WERI-Rb-1 (cell line): ENCODE data around the gene CAMKMT.

Experiments used
- DNase-seq: peaks from one replicate; pipeline ENCODE4 v3.0.0-alpha.2; 2020
- H3K27ac ChIP-seq: fragments of 250-450 bp; sonication (Bioruptor Pico); 2 replicates; pipeline ENCODE4 v1.5.1; 2020; ENCODE audit warnings: mild to moderate bottlenecking, moderate library complexity
- H3K27me3 ChIP-seq: fragments of 250-450 bp; sonication (Bioruptor Pico); 2 replicates; pipeline ENCODE4 v1.5.1; 2021; ENCODE audit warnings: mild to moderate bottlenecking, low read depth, moderate library complexity; ENCODE audit not compliant: insufficient read depth, severe bottlenecking
- H3K36me3 ChIP-seq: fragments of 250-450 bp; sonication (Bioruptor Pico); 2 replicates; pipeline ENCODE4 v1.5.1; 2020; ENCODE audit warnings: mild to moderate bottlenecking, moderate library complexity
- H3K4me3 ChIP-seq: 2 replicates; pipeline ENCODE4 v1.5.1; 2011; ENCODE audit warnings: low read depth, mild to moderate bottlenecking, control low read depth, low read length
- H3K9me3 ChIP-seq: fragments of 250-450 bp; sonication (Bioruptor Pico); 2 replicates; pipeline ENCODE4 v1.5.1; 2021; ENCODE audit warnings: mild to moderate bottlenecking, moderate library complexity; ENCODE audit not compliant: severe bottlenecking
- TF ChIP-seq, protein P1 (sequence below): IDR thresholded peaks from 2 replicates; pipeline ENCODE4 v1.5.1; 2011; ENCODE audit warnings: low read depth, mild to moderate bottlenecking, control low read depth, inconsistent platforms, low read length

Gene CAMKMT

DNA sequence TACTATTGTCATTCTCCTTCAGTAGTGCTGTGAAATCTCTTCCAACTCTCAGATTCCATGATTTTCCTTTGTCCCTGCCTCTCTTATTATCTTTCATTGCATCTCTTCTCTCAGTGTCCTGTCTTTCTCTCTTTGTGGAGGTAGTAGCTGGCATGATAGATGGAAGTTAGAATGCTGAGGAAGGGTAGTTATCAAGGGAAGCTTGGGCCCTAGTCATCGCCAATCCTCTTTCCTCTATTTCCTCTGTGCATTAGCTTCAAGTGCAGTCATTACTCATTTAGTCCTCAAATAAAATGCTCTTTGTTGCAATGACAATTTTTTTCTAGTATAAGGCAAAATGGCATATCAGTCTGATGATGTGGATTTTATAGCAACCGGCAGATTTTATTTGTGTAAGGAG lies 207.7 kb downstream of the CAMKMT start:
- no peak overlapping the region for H3K4me3 ChIP-seq
- TF ChIP-seq, protein P1, sequence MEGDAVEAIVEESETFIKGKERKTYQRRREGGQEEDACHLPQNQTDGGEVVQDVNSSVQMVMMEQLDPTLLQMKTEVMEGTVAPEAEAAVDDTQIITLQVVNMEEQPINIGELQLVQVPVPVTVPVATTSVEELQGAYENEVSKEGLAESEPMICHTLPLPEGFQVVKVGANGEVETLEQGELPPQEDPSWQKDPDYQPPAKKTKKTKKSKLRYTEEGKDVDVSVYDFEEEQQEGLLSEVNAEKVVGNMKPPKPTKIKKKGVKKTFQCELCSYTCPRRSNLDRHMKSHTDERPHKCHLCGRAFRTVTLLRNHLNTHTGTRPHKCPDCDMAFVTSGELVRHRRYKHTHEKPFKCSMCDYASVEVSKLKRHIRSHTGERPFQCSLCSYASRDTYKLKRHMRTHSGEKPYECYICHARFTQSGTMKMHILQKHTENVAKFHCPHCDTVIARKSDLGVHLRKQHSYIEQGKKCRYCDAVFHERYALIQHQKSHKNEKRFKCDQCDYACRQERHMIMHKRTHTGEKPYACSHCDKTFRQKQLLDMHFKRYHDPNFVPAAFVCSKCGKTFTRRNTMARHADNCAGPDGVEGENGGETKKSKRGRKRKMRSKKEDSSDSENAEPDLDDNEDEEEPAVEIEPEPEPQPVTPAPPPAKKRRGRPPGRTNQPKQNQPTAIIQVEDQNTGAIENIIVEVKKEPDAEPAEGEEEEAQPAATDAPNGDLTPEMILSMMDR, result no peak
- H3K27ac ChIP-seq, result no peak overlapping the region
- no peaks in the 10 kb centered on the region for H3K27me3 ChIP-seq
- DNase-seq, result no peak
- no peaks in the 10 kb centered on the region for H3K36me3 ChIP-seq
- H3K9me3 ChIP-seq, result no peaks in the 10 kb centered on the region

DNA sequence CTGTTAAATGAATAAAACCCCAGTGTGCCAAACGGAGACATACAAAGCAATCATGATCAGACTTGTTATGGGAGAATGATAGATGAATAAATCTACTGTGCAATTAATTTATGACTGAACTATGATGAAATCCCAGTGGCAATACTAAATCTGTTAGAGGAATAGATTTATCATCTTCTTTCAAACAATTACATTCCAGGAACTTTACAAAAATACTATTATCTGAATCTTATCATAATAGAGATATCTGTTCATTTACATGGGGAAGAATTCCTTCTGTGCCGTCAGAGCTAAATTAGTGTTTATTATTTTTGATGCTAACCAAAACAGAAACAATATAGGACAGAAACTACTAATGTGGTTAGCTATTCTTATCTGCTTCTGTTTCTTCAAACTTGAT lies 208.5 kb downstream of the CAMKMT start:
- TF ChIP-seq, protein P1, result no peak
- DNase-seq, result no peak
- no peak overlapping the region for H3K4me3 ChIP-seq

DNA sequence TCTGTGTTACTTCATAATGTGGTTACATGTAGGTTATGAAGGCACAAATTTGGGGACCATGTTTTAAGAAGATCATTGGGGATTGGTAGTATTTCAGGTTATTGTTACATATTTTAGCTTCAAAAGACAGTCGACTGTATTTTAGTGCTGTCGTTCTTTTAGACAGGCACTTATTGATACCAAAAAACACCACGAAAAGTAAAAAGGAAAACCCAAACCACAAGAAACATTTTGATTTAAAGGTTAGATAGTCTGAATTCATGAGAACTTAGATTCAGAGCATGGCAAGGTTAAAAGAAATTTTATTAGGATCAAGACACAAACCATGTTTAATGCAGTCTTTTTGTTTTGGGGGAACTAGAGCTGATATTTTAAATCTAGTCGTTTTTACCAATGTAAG lies 209.0 kb downstream of the CAMKMT start:
- H3K36me3 ChIP-seq, result no peaks in the 10 kb centered on the region
- DNase-seq, result no peak
- H3K27ac ChIP-seq, result no peak overlapping the region
- H3K4me3 ChIP-seq, result no peak overlapping the region
- TF ChIP-seq, protein P1, result no peak
- H3K27me3 ChIP-seq, result no peaks in the 10 kb centered on the region
- H3K9me3 ChIP-seq, result no peaks in the 10 kb centered on the region

More for the DNA sequence above, 208.5 kb downstream of the CAMKMT start:
- Histone ChIP-seq H3K9me3 (no peaks in the 10 kb centered on the region), H3K36me3 (no peaks in the 10 kb centered on the region), H3K27me3 (no peaks in the 10 kb centered on the region), H3K27ac (no peak overlapping the region)

DNA sequence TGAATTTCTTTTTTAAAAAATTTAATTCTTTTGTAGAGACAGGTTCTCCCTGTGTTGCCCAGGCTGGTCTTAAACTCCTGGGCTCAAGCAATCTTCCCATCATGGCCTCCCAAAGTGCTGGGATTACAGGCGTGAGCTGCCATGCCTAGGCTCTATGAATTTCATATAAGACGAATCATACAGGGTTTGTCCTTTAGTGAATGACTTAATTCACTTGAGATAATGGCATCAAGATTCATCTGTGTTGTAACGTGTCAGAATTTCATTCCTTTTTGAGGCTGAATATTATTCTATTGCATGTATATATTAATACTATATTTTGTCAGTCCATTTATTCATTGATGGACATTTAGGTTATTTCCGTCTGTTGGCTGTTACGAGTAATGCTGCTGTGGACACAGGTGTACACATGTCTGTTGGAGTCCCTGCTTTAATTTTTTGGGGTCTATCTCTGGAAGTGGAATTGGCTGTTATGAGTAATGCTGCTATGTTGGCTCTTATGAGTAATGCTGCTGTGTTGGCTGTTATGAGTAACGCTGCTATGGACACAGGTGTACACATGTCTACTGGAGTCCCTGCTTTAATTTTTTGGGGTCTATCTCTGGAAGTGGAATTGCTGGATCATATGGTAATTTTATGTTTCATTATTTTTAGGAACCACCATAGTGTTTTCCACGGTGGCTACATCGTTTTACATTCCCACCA lies 210.6 kb downstream of the CAMKMT start:
- no peak for DNase-seq
- H3K9me3 ChIP-seq, result no peaks in the 10 kb centered on the region
- TF ChIP-seq, protein P1, result no peak
- H3K36me3 ChIP-seq, result no peaks in the 10 kb centered on the region
- no peak overlapping the region for H3K4me3 ChIP-seq
- H3K27ac ChIP-seq, result no peak overlapping the region
- no peaks in the 10 kb centered on the region for H3K27me3 ChIP-seq

DNA sequence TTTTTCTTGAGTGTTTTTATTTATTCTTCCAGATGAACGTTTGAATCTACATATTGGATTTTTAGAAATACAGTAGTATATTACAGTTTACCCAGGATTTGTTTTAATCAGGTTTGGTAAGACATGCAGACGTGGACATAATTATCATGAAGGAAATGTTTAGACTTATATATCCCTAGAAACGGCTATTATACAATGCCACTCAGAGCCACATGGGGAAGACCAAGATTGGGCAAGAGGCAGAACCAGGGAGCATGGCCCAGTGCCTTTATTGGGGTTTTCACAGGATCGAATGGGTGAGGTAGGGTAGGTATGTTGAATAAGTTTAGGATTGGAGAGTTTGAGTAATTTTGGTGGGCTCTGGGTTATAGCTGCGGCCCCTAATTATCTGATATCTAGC lies 212.2 kb downstream of the CAMKMT start:
- DNase-seq, result no peak
- Histone ChIP-seq H3K4me3 (no peak overlapping the region), H3K27me3 (no peaks in the 10 kb centered on the region)

More for the DNA sequence above, 212.2 kb downstream of the CAMKMT start:
- TF ChIP-seq, protein P1, result no peak
- no peaks in the 10 kb centered on the region for H3K9me3 ChIP-seq
- H3K27ac ChIP-seq, result no peak overlapping the region
- H3K36me3 ChIP-seq, result no peaks in the 10 kb centered on the region
